Activated CD8-positive, alpha-beta T cell treated with anti-CD3 and anti-CD28 coated beads for 36 hours (primary cell): ENCODE data around the gene ARL4C. TPM values are rescaled to one million over a fixed set of nuclear protein-coding genes. Genes with fewer than 3 reads are reported as not detected.
A peak's percentile ranks its signal among the peaks of the same experiment; 100 is the strongest.

ENCODE experiments used
- ATAC-seq: fragments of 200-7000 bp; cut with Tn5 transposase; one replicate; pipeline ENCODE4 v1.10.0; 2021; ENCODE audit warnings: mild to moderate bottlenecking, moderate library complexity
- CTCF ChIA-PET: fragments of 350-600 bp; sonication (Branson Sonifier 250); formaldehyde crosslinking; loops from one replicate; lab custom pipeline; 2021; ENCODE audit warnings: antibody characterized with exemption; lab: Charles Lee
- POLR2A ChIA-PET: fragments of 350-600 bp; sonication (Branson Sonifier 250); formaldehyde crosslinking; loops from one replicate; lab custom pipeline; 2021; ENCODE audit warnings: antibody characterized with exemption; lab: Charles Lee
- DNase-seq: peaks from one replicate; pipeline ENCODE4 v3.0.0-alpha.2; 2020
- H3K27ac Mint-ChIP-seq: one replicate; pipeline ENCODE4 v1.8.0; 2021; ENCODE audit warnings: mild to moderate bottlenecking, mixed read lengths
- H3K27me3 Mint-ChIP-seq: one replicate; pipeline ENCODE4 v1.8.0; 2021; ENCODE audit warnings: mixed read lengths
- H3K36me3 Mint-ChIP-seq: one replicate; pipeline ENCODE4 v1.8.0; 2021; ENCODE audit warnings: low read depth, mixed read lengths
- H3K4me1 Mint-ChIP-seq: one replicate; pipeline ENCODE4 v1.8.0; 2021; ENCODE audit warnings: low read depth, mixed read lengths
- H3K4me3 Mint-ChIP-seq: one replicate; pipeline ENCODE4 v1.8.0; 2021; ENCODE audit warnings: mild to moderate bottlenecking, moderate library complexity, mixed read lengths
- H3K9me3 Mint-ChIP-seq: one replicate; pipeline ENCODE4 v1.8.0; 2021; ENCODE audit warnings: mixed read lengths
- intact Hi-C: fragments of 100-400 bp; cut with micrococcal nuclease; formaldehyde crosslinking; loops from one replicate; pipeline ENCODE4 v1.10.0; 2022
- total RNA-seq, 2 experiments: library from RNA; stranded (reverse); gene quantifications; one replicate each; pipeline ENCODE4 v1.2.3, GENCODE V29; 2021
- TF ChIP-seq, protein P1 (sequence below): fragments of 200-600 bp; IDR thresholded peaks from one replicate; pipeline ENCODE4 v1.8.0; 2022; ENCODE audit warnings: antibody characterized with exemption, mild to moderate bottlenecking

Gene ARL4C
- total RNA-seq: 10 to 100 TPM; 44.8 to 45.1 TPM

DNA sequence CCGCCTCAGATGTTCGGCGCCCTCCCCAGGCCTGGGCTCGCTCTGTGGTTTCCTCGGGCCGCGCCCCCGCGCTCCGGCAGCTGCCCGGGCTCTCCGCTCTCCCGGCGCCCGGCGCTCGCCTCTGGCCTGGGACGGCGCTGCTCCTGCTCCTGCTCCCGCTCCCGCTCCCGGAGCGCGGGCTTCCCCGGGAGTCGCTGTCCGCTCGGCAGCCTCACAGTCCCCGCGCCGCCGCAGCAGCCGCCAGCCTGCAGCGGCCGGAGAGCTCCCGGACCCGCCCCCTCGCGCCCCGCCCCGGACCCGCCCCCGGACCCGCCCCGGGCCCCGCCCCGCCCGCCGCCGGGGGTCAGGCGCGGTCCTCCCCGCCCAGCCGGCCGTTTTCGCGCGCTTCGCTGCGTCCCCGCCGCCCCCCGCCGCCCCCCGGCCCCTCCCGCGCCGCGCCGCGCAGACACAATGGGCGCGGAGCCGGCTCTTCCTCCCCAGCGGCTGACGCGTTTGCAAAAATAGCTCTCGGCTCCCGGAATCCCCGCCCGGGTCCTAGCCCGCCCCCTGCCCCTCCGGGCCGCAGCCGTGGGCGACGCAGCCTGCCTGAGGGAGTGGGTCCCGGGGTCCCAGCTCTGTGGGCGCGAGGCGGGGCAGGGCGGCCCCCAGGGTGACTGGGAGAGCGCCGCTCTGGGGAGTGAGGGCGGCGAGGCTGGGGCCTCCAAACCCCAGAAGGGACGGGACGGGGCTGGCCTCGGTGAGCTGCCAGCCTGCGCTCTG is at the start of gene ARL4C:
ARL4C (minus strand) TSS at position 247 of the 759 bp plus-strand sequence. CDS start 495 bp downstream, outside the sequence.
- DNase-seq (peak; percentile 57), ATAC-seq (peak; percentile 39)
- ChIA-PET POLR2A (interaction anchor here (0.7 to 3.5 kb wide), 11 partner anchors 9 to 360 kb away, joined by 3 to 39 read pairs (median 3); no protein-coding TSS in a partner anchor), CTCF (interaction anchor here (0.8 to 4.5 kb wide), 16 partner anchors 14 to 507 kb away, joined by 3 to 23 read pairs (median 4); no protein-coding TSS in a partner anchor)
- intact Hi-C loops: loop anchor here (10.0 kb wide), 1 partner anchor 72 kb away; no protein-coding TSS in a partner anchor
- Mint-ChIP-seq H3K27me3 (no peaks in the 10 kb centered on the region), H3K36me3 (peaks cover 36% of the 10 kb centered on the region), H3K4me3 (peak within 1 kb of the TSS; percentile 90), H3K27ac (peak within 1 kb of the TSS; percentile 91), H3K4me1 (peaks cover 35% of the 10 kb centered on the region), H3K9me3 (no peaks in the 10 kb centered on the region)
- TF ChIP-seq, protein P1, sequence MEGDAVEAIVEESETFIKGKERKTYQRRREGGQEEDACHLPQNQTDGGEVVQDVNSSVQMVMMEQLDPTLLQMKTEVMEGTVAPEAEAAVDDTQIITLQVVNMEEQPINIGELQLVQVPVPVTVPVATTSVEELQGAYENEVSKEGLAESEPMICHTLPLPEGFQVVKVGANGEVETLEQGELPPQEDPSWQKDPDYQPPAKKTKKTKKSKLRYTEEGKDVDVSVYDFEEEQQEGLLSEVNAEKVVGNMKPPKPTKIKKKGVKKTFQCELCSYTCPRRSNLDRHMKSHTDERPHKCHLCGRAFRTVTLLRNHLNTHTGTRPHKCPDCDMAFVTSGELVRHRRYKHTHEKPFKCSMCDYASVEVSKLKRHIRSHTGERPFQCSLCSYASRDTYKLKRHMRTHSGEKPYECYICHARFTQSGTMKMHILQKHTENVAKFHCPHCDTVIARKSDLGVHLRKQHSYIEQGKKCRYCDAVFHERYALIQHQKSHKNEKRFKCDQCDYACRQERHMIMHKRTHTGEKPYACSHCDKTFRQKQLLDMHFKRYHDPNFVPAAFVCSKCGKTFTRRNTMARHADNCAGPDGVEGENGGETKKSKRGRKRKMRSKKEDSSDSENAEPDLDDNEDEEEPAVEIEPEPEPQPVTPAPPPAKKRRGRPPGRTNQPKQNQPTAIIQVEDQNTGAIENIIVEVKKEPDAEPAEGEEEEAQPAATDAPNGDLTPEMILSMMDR: no peak

- no peaks in the 10 kb centered on the region for H3K9me3 Mint-ChIP-seq
- peak; percentile 94 for ATAC-seq
- CTCF ChIA-PET: interaction anchor here (0.6 to 2.4 kb wide), 66 partner anchors 9 to 687 kb away, joined by 3 to 32 read pairs (median 4); no protein-coding TSS in a partner anchor
- no peak overlapping the region for H3K4me3 Mint-ChIP-seq
- H3K4me1 Mint-ChIP-seq: no peaks in the 10 kb centered on the region
- H3K27ac Mint-ChIP-seq: no peak overlapping the region
- peaks cover 10% of the 10 kb centered on the region for H3K27me3 Mint-ChIP-seq
- intact Hi-C loops: loop anchor here (5.0 kb wide), 2 partner anchors 408 to 568 kb away; no protein-coding TSS in a partner anchor
- no peaks in the 10 kb centered on the region for H3K36me3 Mint-ChIP-seq
- TF ChIP-seq, protein P1: peak; percentile 90
- DNase-seq: peak; percentile 84
- POLR2A ChIA-PET: interaction anchor here (0.9 kb wide), 1 partner anchor 12 kb away, joined by 3 read pairs; no protein-coding TSS in a partner anchor
Measured at GRCh38 chr2:234544659-234545611, 48.1 kb upstream of the ARL4C start.

DNA sequence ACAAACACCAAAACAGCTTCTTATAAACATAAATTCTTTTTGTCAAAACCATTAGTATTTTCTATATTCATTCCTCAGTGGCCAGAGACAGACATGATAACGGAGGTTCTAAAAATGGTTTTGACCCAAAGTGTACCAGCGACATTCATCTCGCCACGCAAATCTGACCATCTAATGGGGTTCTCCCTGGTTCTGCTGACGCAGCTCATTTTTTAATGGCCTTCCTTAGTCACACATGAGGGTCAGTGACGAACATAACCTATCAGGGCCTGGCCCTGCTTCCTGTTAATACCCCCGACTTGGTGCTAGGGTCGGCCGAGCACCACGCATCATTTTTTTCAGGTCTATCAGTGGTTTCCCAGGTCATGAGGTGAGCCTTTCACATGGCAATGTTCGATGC is 45.9 kb upstream of the ARL4C start:
- H3K9me3 Mint-ChIP-seq: peaks cover 3% of the 10 kb centered on the region
- CTCF ChIA-PET: no interaction called here

DNA sequence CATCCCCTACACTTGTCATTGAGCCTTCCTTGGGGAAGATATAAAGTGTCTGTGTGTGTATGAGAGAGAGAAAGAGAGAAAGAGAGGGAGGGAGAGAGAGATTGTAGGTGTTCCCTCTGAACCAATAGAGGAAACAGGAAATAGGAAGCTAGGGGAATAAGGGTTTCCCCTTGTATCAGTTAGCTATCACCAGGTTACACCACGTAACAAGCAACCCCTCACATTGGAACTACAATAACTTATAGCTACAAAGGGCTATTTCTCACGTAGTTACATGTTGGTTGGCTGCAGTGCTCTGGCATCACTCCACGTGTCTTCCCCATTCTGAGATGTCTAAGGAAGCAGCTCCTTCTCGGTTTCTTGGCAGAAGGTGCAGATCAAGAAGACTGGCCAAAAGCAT is 41.0 kb upstream of the ARL4C start:
- Mint-ChIP-seq H3K36me3 (no peaks in the 10 kb centered on the region), H3K4me3 (no peak overlapping the region), H3K9me3 (peaks cover 3% of the 10 kb centered on the region), H3K4me1 (no peaks in the 10 kb centered on the region), H3K27ac (no peak overlapping the region), H3K27me3 (no peaks in the 10 kb centered on the region)
- ATAC-seq (no peak), DNase-seq (no peak)
- CTCF ChIA-PET: interaction anchor here (0.8 to 1.5 kb wide), 2 partner anchors 11 to 12 kb away, joined by 3 read pairs; no protein-coding TSS in a partner anchor
- TF ChIP-seq, protein P1: no peak
- POLR2A ChIA-PET: no interaction called here
- intact Hi-C loops: no loop called here

More for the DNA sequence above, 45.9 kb upstream of the ARL4C start:
- DNase-seq (no peak), ATAC-seq (no peak)
- TF ChIP-seq, protein P1: no peak
- Mint-ChIP-seq H3K4me1 (no peaks in the 10 kb centered on the region), H3K4me3 (no peak overlapping the region), H3K36me3 (no peaks in the 10 kb centered on the region), H3K27ac (no peak overlapping the region), H3K27me3 (peaks cover 1% of the 10 kb centered on the region)
- POLR2A ChIA-PET: no interaction called here
- intact Hi-C loops: loop anchor here (5.0 kb wide), 1 partner anchor 565 kb away; no protein-coding TSS in a partner anchor
